GM19372 (cell line): ENCODE results near the gene RNF149.
"Not testable (repeated sequence)": the region's sequence is repeated elsewhere in the genome, so short reads cannot be mapped to it uniquely, and the experiment has no call there.

ENCODE experiments used
- ATAC-seq: cut with Tn5 transposase; IDR thresholded peaks from one replicate; pipeline ENCODE4 v1.9.1; 2021; ENCODE audit warnings: mild to moderate bottlenecking, low read depth, moderate library complexity; ENCODE audit not compliant: unreplicated experiment

Gene RNF149, protein sequence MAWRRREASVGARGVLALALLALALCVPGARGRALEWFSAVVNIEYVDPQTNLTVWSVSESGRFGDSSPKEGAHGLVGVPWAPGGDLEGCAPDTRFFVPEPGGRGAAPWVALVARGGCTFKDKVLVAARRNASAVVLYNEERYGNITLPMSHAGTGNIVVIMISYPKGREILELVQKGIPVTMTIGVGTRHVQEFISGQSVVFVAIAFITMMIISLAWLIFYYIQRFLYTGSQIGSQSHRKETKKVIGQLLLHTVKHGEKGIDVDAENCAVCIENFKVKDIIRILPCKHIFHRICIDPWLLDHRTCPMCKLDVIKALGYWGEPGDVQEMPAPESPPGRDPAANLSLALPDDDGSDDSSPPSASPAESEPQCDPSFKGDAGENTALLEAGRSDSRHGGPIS

DNA sequence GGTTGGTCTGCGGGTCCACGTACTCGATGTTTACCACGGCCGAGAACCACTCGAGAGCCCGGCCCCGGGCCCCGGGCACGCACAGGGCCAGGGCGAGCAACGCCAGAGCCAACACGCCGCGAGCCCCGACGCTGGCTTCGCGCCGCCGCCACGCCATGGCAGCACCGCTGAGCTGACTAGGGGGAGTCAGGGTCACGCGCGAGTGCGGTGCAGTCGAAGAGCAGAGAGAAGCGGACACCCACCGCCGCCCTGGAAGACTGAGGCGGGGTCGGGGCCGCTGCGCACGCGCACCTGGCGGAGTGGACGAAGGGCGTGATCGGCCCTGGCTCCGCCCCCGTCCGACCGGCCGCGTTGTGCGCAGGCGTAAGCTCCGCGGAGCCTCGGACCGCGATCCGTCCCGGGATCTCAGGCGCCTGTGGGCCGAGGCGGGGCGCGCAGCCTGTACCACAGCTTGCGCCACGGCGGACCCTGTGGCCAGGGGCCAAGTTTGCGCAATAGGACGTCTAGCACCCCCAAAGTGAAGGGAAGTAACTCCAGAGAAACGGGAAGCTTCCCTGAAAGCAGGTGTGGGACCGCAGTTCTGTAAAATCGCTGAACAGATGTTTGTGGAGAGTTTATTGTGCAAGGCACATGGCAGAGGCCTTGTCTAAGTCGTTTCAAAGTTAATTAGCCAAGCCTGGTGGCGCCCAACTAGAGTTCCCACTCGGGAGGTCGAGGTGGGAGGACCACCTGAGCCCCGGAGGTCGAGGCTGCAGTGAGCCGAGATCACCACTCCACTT, at the start of gene RNF149:
Gene RNF149, minus strand, starts transcription at position 270 of the 779 bp plus-strand sequence. Its CDS starts 113 bp downstream, at position 157.
- peak; percentile 54 for ATAC-seq

DNA sequence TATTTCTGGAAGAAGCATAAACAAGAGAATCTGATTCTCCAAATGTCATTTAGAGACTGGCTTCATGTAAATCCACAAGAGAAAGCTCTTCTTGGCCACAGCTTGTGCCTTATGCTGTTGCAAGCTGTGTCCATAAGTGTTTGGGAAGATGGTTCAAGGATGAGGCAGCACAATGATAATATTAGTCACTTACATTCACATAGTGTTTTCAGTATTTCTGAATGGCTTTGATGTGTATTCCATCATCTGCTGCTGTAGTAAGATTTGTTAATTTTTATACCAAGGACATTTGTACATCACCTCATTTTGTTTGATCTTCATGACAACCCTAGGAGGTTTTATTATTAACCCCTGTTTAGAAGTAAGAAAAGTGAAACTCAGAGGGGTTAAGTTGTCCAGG, 48.9 kb upstream of the RNF149 start:
- ATAC-seq, result no peak

DNA sequence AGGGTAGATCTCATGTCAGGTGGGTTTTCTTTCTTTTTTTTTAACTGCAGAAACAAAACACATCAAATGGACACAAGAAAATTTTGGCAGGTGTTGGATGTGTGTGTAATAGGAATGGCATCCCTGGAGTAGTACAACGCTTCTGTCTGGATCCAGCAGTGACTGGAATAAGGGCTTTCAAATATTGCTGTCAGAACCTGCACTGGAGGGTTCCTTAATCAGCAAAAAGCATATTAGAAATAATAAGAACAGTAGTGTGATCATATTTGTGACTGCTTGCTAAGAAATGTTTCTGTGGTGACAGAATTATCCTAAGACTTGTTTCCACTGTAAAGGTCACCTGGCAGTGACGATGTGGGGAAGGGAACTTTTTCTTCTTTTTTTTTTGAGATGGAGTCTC, 48.0 kb upstream of the RNF149 start:
- ATAC-seq, result no peak

DNA sequence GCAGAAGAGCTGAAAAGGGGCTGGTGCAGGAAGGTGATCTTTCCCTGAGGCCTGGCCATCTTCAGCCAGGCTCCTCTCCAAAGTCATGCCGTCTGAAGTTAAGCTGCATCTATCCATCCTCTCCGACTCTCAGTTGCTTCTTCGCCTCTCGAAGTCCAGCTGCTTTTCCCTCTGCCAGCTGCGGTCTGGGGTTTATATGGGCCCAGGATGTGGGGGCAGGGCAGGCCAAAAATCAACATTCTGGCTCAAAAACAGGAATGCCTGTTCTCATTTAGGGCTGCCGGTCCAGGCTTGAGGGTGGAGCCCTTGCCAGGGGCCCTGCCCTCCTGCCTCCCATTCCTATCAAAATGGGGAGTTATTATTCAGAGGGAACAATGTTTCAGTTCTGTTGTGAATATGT, 47.6 kb upstream of the RNF149 start:
- no peak for ATAC-seq

DNA sequence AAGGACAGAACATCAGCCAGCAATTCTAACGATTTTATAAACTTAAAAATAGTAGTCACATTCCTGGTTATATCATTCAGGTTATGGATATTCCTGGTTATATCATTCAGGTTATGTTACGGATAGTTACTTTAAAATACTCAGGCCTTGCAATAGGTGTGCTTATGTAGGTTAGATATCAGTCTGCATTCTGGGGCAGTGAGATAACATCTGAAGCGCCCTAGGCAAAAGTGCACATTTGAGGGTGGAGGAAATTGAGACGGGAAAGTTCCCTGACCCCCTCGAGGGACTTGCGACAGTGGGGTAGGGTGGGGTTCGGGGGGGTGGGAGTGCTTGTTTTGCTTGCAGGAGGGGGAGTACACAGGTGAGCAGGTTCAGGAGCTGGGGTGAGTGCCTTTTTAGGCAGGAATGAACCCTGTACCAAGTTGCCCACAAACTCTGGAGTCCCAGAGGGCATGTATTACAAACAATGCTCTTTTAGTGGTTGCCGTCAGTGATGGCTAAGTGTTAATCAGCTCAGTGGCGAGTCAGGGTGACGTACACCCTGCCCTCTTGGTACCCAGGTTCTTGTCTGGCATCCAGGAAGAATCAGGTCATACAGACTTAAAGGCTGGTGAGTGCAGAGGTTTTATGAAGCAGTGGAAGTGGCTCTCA, 47.0 kb upstream of the RNF149 start:
- ATAC-seq, result no peak

DNA sequence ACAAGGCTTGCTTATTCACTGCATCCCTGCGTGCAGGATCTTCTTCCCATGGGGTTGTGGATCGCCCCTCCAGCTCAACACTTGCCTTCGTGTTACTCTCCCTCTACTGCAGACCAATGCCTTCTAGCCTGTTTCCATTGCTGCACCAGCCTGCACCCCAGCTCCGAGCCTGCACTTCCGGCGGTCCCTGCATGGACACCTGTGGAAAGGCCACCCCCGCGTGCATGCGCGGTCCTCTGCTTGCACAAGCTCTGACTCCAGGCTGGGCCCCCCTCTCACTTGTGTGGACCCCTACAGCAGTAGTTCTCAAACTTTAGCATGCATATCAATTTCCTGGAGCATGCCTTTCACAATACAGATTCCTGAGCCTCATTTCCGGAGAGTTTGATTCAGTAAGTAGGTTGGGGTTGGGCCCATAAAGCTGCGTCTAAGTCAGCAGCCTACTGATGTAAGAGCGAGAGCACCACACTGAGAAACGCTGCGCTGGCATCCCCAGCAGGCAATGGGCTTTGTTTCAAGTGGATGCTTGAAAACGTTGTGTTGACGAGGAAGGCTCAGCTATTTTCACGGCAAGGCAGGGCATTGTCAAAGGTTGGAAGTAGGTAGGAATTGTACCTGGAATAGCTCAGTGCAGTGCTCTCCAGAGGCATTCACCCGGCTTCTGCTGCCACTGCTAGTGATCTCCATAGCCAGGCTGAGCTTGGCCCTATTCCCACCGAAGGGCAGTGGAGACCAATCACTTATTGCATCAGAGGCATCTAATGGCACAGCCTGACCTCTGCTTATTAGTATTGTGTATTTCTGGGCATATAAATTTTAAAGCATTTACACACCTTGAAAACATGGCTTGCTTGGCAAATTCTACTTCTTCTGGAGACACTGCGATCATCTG, 46.2 kb upstream of the RNF149 start:
- ATAC-seq, result no peak

DNA sequence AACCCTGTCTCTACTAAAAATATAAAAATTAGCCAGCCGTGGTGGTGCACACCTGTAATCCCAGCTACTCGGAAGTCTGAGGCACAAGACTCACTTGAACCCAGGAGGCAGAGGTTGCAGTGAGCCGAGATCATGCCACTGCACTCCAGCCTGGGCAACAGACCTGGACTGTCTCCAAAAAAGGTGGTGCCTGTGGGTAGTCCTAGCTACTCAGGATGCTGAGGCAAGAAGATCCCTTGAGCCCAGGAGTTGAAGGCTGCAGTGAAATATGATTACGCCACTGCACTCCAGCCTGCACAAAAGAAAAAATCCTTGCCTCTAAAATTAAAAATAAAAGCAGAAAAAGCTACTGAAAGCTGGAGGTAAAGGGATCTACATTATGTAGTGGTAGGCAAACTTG, 44.1 kb upstream of the RNF149 start:
- not testable (repeated sequence) for ATAC-seq

DNA sequence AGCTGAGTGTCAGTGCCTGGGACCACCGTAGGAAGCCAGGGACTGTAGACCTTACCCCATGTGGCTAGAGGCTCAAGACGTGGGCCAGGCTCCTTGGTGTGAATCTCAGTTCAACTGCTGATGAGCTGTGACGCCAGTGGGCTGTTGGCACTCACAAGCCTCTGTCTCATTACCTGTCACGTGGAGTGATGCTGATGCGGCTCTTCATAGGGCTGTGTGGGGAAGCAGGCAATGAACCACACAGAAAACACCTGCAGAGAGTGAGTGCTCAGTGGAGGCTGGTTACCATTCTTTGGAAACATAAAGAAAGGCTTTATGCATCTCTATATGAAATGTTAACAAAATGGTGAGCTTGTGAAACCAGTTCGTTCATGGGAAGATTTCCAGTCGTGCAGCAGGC, 42.7 kb upstream of the RNF149 start:
- ATAC-seq, result no peak

DNA sequence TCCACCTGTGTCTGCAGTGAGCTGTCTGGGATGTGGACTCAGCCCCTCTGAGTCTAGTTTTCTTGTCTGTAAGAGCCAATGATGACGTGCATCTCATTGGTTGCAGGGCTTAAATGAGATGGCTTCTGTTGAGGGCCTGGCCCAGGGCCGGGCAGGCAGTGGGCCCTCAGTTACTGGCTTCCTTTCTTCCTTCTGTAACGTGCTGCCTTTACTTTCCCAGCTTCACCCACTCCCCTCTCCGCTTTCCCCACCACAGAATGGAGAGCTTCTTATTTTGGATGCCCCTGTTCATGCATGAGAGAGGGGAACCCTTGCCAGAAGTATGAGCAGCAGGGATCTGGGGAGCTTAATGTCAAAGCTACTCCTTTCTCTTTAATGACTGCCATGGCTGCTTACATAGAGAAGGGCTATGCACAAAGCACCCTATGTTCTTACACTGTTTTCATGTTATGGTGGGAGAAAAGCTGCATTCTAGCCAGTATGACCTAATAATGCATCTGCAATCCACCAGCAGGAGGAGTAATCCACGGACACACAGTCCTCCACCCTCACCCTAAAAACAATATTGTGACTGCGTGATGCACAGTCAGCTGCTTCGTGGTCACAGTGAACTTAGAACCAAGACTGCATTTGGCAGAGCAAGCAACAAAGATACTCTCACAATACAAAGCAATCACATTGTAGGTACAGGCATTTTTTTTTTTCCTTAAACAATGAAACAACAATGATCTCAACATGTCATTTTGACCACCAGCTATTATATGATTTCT, 41.6 kb upstream of the RNF149 start:
- ATAC-seq, result no peak

DNA sequence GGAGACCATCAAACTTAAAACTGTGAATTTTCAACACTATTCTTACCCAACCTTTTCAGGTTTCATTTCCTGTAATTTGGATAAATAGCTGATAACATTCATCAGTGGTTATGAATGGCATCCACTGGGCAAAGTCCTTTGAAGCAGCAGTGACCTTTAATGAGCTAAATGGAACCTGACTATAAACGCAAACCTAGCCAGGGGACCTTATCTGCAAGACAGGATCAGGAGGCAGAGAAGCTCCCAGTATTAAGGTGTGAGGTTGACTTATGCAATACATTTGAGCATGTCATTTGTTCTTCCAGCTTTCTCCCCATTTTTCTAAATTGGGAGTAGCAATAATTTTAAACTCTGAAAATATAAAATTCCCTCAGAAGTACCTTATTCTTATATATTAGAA, 40.4 kb upstream of the RNF149 start:
- no peak for ATAC-seq

DNA sequence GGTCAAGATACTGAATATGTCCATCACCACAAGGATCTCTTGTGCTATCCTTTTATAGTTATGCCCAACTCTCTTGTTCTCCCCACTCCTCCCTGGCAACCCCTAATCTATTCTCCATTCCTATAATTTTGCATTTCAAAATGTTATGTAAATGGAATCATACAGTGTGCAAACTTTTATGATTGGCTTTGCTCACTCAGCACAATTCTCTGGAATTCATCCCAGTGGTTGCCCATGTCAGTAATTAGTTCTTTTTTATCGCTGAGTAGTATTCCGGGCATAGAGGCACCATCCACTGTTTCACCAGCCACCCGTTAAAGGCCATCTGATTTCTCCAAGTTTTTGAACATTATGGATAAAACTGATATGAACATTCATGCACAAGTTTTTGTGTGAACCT, 38.4 kb upstream of the RNF149 start:
- ATAC-seq, result no peak

DNA sequence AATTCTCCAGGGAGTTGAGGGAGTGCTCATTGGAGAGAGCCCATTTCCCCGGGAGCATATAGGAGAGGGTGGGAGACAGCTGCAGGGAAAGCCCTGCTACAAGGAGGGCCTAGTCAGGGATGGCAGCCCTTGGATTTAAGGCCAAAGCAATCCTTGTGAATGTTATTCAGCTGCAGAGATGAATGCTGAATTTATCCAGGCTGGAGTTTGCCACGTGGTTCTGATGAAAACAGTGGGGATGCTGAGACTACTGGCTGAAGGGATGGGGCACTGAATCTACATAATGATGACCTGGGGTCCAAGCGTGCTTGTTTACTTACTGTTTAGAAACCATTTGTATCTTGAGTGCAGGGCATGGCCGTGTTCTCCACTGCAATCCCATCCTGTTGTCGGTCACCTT, 35.6 kb upstream of the RNF149 start:
- ATAC-seq, result no peak

DNA sequence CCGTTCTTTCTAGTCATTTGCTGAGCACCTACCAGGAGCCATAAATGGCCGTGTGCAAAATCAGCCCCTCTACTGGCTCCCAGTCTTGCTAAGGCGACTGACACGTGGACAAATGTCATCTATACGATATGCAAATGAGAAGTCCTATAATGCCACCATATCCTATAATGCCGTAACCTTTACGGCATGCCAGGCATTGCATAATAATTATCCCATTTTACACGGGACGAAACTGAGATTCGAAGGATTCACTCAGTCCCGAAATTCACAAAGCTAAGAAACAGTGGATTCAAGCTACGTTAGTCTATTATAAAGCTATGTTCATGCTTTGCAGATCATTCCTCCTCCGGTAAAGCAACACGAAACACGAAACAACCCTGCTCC, 34.1 kb upstream of the RNF149 start:
- ATAC-seq, result no peak

DNA sequence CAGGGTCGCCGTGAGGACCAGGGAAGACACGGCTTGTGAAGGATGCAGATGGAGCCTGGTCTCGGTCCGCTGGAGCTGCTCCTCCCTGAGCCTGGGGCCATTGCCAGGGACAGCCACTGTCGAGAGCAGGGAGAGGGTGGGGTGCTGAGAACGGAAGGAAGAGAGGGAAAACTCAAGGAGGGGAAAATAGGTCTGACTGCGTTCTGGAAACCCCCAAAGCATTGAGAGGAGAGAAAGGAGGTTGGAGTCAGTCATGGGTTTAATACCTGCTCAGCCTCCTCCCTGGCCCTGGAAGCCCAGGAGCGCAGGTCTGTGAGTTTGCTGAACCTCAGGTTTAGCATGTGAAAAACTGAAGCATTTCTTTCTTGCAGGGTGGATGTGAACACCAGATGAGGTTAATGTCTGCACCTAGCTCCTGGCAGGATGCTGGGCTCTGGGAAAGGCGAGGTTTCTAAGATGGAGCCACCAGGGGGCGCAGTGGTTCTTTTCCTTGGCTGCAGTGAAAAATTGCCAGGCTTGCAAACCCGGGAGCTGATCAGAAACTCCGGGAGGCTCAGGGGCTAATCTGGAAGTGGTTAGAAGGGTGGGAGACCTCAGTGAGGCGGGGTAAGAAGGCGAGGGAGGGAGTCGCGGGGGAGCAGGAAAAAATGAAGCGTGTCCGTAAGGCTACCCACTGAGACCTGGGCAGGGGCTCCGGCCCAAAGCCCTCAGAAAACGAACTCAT, 33.6 kb upstream of the RNF149 start:
- ATAC-seq, result no peak

DNA sequence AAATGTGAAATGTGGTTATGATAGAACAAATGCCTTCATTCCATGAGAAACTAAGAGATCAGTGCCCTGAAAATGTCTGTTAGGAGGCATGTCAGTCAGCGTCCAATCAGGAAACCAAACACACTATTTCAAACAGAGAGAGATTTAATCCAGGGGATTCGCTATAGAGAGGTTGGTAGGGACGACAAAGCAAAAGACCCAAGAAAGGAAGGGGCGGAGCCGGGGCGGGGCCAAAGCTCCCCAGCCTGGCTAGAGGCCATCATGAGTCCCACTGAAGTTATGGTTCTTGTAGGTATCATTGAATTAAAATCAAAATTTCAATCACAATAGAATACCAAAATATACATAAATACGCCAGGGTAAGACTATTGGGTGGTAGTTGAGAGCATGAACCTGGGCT, 32.9 kb upstream of the RNF149 start:
- ATAC-seq, result no peak

DNA sequence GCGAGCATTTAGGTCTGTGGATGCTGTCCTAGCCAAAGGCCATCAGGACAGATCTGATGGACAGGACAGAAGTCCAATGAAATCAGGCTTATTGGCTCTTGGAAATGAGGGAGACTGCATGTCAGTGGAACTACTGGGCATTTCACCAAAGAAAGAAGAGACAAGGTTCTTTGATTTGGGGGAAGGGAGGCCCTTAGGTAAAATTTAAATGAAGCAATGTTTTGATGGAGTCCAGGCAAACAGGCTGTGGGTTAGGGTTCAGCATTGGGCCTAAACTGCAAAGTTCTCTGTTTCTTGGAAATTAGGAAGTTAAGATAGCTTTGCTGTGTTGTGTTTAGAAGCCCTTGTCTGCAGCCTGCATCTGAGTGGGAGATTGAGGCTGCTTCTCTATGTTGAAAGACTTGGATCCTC, 31.6 kb upstream of the RNF149 start:
- no peak for ATAC-seq

DNA sequence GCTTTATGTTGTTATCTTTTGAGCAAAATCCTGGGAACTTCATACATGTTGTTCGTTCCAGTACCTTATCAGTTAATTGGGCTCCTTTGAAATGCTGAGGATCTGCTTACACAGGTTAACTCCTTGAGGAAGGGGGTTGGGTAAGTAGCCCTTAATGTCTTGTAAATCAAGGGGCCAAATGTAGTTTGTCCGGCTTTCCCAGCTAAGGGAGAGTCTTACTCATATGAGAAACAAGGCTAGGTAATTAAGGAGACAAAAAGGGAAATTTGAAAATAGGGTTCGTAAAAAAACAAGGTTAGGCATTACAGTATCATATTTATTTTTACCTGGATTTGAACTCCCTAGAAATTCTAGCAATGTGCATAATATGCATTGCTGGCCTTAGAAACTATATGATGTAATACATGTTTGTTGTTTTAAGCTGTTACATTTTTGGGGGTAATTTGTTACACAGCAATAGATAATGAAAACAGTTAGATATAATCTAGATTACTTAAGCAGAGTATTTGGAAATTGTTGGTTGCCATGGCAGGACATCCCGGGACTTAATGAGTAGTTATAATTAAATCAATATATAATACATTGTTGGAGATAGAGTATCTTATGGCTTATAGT, 30.9 kb upstream of the RNF149 start:
- ATAC-seq, result no peak

DNA sequence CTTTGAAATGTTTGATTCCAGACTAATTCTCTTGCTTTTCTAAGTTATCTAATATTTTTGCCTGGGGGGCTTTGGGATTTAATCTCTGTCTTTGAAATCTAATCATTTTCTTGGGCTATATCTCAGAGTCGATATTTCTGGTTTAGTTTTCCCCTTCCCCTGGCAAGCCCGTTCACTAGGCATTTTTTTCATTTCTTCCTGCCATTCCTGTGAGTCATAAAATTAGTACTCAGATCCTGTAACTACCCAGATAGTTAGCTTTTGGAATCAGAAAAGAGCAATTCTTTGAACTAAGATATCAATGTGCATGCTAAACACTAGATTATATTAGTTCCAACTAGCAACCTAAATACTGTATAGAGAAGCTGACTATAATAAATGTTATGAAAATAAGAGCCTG, 29.4 kb upstream of the RNF149 start:
- ATAC-seq, result no peak
